Fibroblast of skin of right quadriceps (primary cell): ENCODE data around the gene MYO1C.
"Not testable (repeated sequence)": the region's sequence is repeated elsewhere in the genome, so short reads cannot be mapped to it uniquely, and the experiment has no call there.

Source experiments
- DNase-seq: peaks from one replicate; pipeline ENCODE4 v3.0.0-alpha.2; 2013

MYO1C gene

GRCh38 chr17:1508709-1509108 lies 16.2 kb upstream of the MYO1C start:
- not testable (repeated sequence) for DNase-seq

- DNase-seq: no peak
These were observed 14.3 kb upstream of the MYO1C start for GRCh38 chr17:1506649-1507267.

GRCh38 chr17:1505586-1505985 lies 13.1 kb upstream of the MYO1C start:
- no peak for DNase-seq

GRCh38 chr17:1504866-1505265 lies 12.4 kb upstream of the MYO1C start:
- no peak for DNase-seq

- DNase-seq: no peak
These were observed 11.2 kb upstream of the MYO1C start for GRCh38 chr17:1503699-1504098.

GRCh38 chr17:1498869-1499268 lies 6.4 kb upstream of the MYO1C start:
- no peak for DNase-seq

GRCh38 chr17:1498233-1498632 lies 5.7 kb upstream of the MYO1C start:
- DNase-seq: no peak

- no peak for DNase-seq
These were observed 5.3 kb upstream of the MYO1C start for GRCh38 chr17:1497831-1498230.

GRCh38 chr17:1496869-1497268 lies 4.4 kb upstream of the MYO1C start:
- DNase-seq: no peak

- no peak for DNase-seq
These were observed 2.9 kb upstream of the MYO1C start for GRCh38 chr17:1495265-1495989.

GRCh38 chr17:1494736-1495253 lies 2.3 kb upstream of the MYO1C start:
- DNase-seq: no peak

- no peak for DNase-seq
These were observed 1.7 kb upstream of the MYO1C start for GRCh38 chr17:1494203-1494602.

GRCh38 chr17:1493291-1493980 lies 950 bp upstream of the MYO1C start:
- no peak for DNase-seq

- DNase-seq: peak; percentile 47
These were observed 840 bp downstream of the MYO1C start for GRCh38 chr17:1491443-1492248.

- peak; percentile 67 for DNase-seq
These were observed 1.6 kb downstream of the MYO1C start for GRCh38 chr17:1490643-1491442.

- no peak for DNase-seq
These were observed 3.6 kb downstream of the MYO1C start for GRCh38 chr17:1488826-1489270.

GRCh38 chr17:1487939-1488825 lies 4.3 kb downstream of the MYO1C start:
- peak; percentile 91 for DNase-seq

- peak; percentile 54 for DNase-seq
These were observed 5.4 kb downstream of the MYO1C start for GRCh38 chr17:1486802-1487695.

GRCh38 chr17:1485423-1486376 lies 6.8 kb downstream of the MYO1C start:
- DNase-seq: peak; percentile 74
